WTC11 (cell line): ENCODE results near the gene NFATC1.
"Not testable (repeated sequence)": the region's sequence is repeated elsewhere in the genome, so short reads cannot be mapped to it uniquely, and the experiment has no call there.

ENCODE experiments used
- FOXJ3 ChIP-seq: sonication (generic); formaldehyde crosslinking; IDR thresholded peaks from 2 replicates; pipeline ENCODE4 v1.9.0; 2021; ENCODE audit warnings: missing genetic modification reagents, mild to moderate bottlenecking, borderline replicate concordance
- FOXP1 ChIP-seq: sonication (generic); formaldehyde crosslinking; IDR thresholded peaks from 2 replicates; pipeline ENCODE4 v1.8.0; 2022; ENCODE audit warnings: missing genetic modification reagents, mild to moderate bottlenecking, moderate library complexity, borderline replicate concordance
- HMGA2 ChIP-seq: fragments of 250-450 bp; sonication (Bioruptor Pico); IDR thresholded peaks from 2 replicates; pipeline ENCODE4 v1.4.0; 2021; ENCODE audit warnings: mild to moderate bottlenecking, moderate library complexity
- JUN ChIP-seq: sonication (generic); formaldehyde crosslinking; IDR thresholded peaks from 2 replicates; pipeline ENCODE4 v1.8.0; 2023; ENCODE audit warnings: mild to moderate bottlenecking, missing genetic modification reagents
- SOX15 ChIP-seq: fragments of 250-450 bp; sonication (Bioruptor Pico); IDR thresholded peaks from 2 replicates; pipeline ENCODE4 v1.9.0; 2021; ENCODE audit warnings: mild to moderate bottlenecking
- SP1 ChIP-seq: sonication (generic); formaldehyde crosslinking; conservative IDR thresholded peaks from 2 replicates; pipeline ENCODE4 v1.8.1; 2022; ENCODE audit warnings: missing genetic modification reagents
- TEAD4 ChIP-seq: sonication (generic); formaldehyde crosslinking; IDR thresholded peaks from 2 replicates; pipeline ENCODE4 v1.8.0; 2022; ENCODE audit warnings: mild to moderate bottlenecking, missing genetic modification reagents
- ZNF121 ChIP-seq: sonication (generic); formaldehyde crosslinking; IDR thresholded peaks from 2 replicates; pipeline ENCODE4 v1.8.0; 2023; ENCODE audit warnings: missing genetic modification reagents
- TF ChIP-seq, protein P1 (sequence below): fragments of 200-600 bp; IDR thresholded peaks from 2 replicates; pipeline ENCODE4 v1.8.0; 2022; ENCODE audit warnings: antibody characterized with exemption
- TF ChIP-seq, protein P2 (sequence below): sonication (generic); formaldehyde crosslinking; IDR thresholded peaks from 2 replicates; pipeline ENCODE4 v1.8.0; 2022; ENCODE audit warnings: mild to moderate bottlenecking, missing genetic modification reagents
- TF ChIP-seq, protein P3 (sequence below): sonication (generic); formaldehyde crosslinking; IDR thresholded peaks from 2 replicates; pipeline ENCODE4 v1.8.0; 2022; ENCODE audit warnings: mild to moderate bottlenecking, missing genetic modification reagents
- TF ChIP-seq, protein P4 (sequence below): sonication (generic); formaldehyde crosslinking; IDR thresholded peaks from 2 replicates; pipeline ENCODE4 v1.8.0; 2022; ENCODE audit warnings: mild to moderate bottlenecking, missing genetic modification reagents
- TF ChIP-seq, protein P5 (sequence below): sonication (generic); formaldehyde crosslinking; conservative IDR thresholded peaks from 2 replicates; pipeline ENCODE4 v1.8.1; 2022; ENCODE audit warnings: mild to moderate bottlenecking, missing genetic modification reagents

DNA sequence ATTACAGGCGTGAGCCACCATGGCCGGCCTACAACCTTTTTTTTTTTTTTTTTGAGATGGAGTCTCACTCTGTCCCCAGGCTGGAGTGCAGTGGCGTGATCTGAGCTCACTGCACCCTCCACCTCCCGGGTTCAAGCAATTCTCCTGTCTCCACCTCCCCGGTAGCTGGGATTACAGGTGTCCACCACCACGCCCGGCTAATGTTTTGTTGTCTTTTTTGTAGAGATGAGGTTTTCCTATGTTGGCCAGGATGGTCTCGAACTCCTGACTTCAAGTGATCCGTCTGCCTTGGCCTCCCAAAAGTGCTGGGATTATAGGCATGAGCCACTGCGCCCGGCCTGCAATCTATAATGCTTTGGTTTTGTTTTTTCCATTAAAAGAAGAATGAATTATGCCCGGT is 19.1 kb upstream of the NFATC1 start:
- TF ChIP-seq, protein P1, sequence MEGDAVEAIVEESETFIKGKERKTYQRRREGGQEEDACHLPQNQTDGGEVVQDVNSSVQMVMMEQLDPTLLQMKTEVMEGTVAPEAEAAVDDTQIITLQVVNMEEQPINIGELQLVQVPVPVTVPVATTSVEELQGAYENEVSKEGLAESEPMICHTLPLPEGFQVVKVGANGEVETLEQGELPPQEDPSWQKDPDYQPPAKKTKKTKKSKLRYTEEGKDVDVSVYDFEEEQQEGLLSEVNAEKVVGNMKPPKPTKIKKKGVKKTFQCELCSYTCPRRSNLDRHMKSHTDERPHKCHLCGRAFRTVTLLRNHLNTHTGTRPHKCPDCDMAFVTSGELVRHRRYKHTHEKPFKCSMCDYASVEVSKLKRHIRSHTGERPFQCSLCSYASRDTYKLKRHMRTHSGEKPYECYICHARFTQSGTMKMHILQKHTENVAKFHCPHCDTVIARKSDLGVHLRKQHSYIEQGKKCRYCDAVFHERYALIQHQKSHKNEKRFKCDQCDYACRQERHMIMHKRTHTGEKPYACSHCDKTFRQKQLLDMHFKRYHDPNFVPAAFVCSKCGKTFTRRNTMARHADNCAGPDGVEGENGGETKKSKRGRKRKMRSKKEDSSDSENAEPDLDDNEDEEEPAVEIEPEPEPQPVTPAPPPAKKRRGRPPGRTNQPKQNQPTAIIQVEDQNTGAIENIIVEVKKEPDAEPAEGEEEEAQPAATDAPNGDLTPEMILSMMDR: not testable (repeated sequence)
- TF ChIP-seq, protein P2, sequence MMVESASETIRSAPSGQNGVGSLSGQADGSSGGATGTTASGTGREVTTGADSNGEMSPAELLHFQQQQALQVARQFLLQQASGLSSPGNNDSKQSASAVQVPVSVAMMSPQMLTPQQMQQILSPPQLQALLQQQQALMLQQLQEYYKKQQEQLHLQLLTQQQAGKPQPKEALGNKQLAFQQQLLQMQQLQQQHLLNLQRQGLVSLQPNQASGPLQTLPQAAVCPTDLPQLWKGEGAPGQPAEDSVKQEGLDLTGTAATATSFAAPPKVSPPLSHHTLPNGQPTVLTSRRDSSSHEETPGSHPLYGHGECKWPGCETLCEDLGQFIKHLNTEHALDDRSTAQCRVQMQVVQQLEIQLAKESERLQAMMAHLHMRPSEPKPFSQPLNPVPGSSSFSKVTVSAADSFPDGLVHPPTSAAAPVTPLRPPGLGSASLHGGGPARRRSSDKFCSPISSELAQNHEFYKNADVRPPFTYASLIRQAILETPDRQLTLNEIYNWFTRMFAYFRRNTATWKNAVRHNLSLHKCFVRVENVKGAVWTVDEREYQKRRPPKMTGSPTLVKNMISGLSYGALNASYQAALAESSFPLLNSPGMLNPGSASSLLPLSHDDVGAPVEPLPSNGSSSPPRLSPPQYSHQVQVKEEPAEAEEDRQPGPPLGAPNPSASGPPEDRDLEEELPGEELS (CRISPR knock-in tag): not testable (repeated sequence)
- not testable (repeated sequence) for TF ChIP-seq TEAD4 (CRISPR knock-in tag); SOX15 (CRISPR knock-in tag); ZNF121 (CRISPR knock-in tag); JUN; HMGA2 (CRISPR knock-in tag); FOXP1 (CRISPR knock-in tag); SP1 (CRISPR knock-in tag); FOXJ3 (CRISPR knock-in tag)
- TF ChIP-seq, protein P3, sequence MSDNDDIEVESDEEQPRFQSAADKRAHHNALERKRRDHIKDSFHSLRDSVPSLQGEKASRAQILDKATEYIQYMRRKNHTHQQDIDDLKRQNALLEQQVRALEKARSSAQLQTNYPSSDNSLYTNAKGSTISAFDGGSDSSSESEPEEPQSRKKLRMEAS (CRISPR knock-in tag): not testable (repeated sequence)
- TF ChIP-seq, protein P4, sequence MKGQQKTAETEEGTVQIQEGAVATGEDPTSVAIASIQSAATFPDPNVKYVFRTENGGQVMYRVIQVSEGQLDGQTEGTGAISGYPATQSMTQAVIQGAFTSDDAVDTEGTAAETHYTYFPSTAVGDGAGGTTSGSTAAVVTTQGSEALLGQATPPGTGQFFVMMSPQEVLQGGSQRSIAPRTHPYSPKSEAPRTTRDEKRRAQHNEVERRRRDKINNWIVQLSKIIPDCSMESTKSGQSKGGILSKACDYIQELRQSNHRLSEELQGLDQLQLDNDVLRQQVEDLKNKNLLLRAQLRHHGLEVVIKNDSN (CRISPR knock-in tag): not testable (repeated sequence)
- TF ChIP-seq, protein P5, sequence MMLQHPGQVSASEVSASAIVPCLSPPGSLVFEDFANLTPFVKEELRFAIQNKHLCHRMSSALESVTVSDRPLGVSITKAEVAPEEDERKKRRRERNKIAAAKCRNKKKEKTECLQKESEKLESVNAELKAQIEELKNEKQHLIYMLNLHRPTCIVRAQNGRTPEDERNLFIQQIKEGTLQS (CRISPR knock-in tag): not testable (repeated sequence)
